GM12892 (cell line): Measurements from ENCODE around the gene PNN.

Experiments
- POLR2A ChIP-seq: IDR thresholded peaks from 2 replicates; pipeline ENCODE4 v1.6.1; 2011; ENCODE audit warnings: low read depth, low read length, control low read depth
- POLR2AphosphoS5 ChIP-seq: IDR thresholded peaks from 2 replicates; pipeline ENCODE4 v1.6.1; 2011; ENCODE audit warnings: low read depth, low read length, control low read depth
- TAF1 ChIP-seq: IDR thresholded peaks from 2 replicates; pipeline ENCODE4 v1.6.1; 2011; ENCODE audit warnings: low read depth, mild to moderate bottlenecking, control low read depth, low read length, borderline replicate concordance

DNA sequence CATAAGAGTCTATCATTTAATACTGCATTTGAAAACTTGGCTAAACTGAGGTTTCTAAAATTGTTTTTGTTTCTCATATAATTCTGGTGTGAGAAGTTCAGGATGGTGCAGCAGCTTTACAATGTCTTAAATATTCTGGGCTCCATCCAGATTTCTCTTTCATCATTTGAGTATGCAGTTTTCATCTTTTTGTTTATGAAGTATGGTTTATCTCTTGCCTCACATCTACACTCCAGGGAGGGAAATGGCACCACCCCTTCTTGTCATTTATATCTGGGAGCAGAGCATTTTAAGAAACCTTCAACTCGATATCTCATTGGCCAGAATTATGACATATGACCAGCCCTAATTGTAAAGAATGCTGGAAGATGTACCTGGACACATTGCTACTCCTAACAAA is 36.6 kb upstream of the PNN start:
- TF ChIP-seq POLR2A (no peak), TAF1 (no peak), POLR2AphosphoS5 (no peak)
